PC-3 (cell line): Measurements from ENCODE around the gene GNAT2.

ENCODE experiments used
- CTCF ChIP-seq: fragments of 300-600 bp; sonication (generic); conservative IDR thresholded peaks from 2 replicates; pipeline ENCODE4 v1.5.1; 2017; ENCODE audit warnings: antibody characterized with exemption, low read depth, mild to moderate bottlenecking, low read length
- EZH2 ChIP-seq: fragments of 300-600 bp; sonication (generic); IDR thresholded peaks from one replicate; pipeline ENCODE4 v1.6.1; 2017; ENCODE audit warnings: antibody characterized with exemption, mild to moderate bottlenecking, low read length; ENCODE audit not compliant: unreplicated experiment
- EZH2phosphoT487 ChIP-seq: fragments of 300-600 bp; sonication (generic); IDR thresholded peaks from 2 replicates; pipeline ENCODE4 v1.6.1; 2018; ENCODE audit warnings: mild to moderate bottlenecking, antibody characterized with exemption, low read length, borderline replicate concordance

- TF ChIP-seq CTCF, result no peak
- no peak for TF ChIP-seq EZH2
- no peak for TF ChIP-seq EZH2phosphoT487
Observed at GRCh38 chr1:109570414-109570813, 49.0 kb downstream of the GNAT2 start.
